HepG2 (cell line): ENCODE data around the gene PYY. TPM values are rescaled to one million over a fixed set of nuclear protein-coding genes. Genes with fewer than 3 reads are reported as not detected.
A peak's percentile ranks its signal among the peaks of the same experiment; 100 is the strongest.

Experiments
- ATF3 ChIP-seq: sonication (generic); formaldehyde crosslinking; IDR thresholded peaks from 2 replicates; pipeline ENCODE4 v1.4.0; 2020; ENCODE audit warnings: missing genetic modification reagents
- ERF ChIP-seq: IDR thresholded peaks from 2 replicates; pipeline ENCODE4 v1.6.1; 2018; ENCODE audit warnings: missing biosample characterization, missing genetic modification reagents
- GMEB2 ChIP-seq: IDR thresholded peaks from 2 replicates; pipeline ENCODE4 v1.6.1; 2016; ENCODE audit warnings: missing biosample characterization, missing genetic modification reagents, low read depth
- HOXA9 ChIP-seq: sonication (generic); formaldehyde crosslinking; IDR thresholded peaks from 2 replicates; pipeline ENCODE4 v1.8.1; 2022; ENCODE audit warnings: missing genetic modification reagents, mild to moderate bottlenecking, moderate library complexity, borderline replicate concordance
- KDM5A ChIP-seq: fragments of 200-600 bp; sonication (generic); IDR thresholded peaks from 2 replicates; pipeline ENCODE4 v1.7.0; 2018; ENCODE audit warnings: antibody characterized with exemption, mild to moderate bottlenecking, low read length, borderline replicate concordance
- LCORL ChIP-seq, 2 experiments: fragments of 450-650 bp in 1 of 2; sonication (generic) in 1 of 2; formaldehyde crosslinking in 1 of 2; IDR thresholded peaks; 2 replicates each; pipeline versions ENCODE4 v1.5.0 to v1.6.1; 2017 to 2020; ENCODE audit warnings: antibody characterized with exemption in 1 of 2, missing genetic modification reagents in 1 of 2
- MAZ ChIP-seq, 2 experiments: sonication (generic) in 1 of 2; formaldehyde crosslinking in 1 of 2; IDR thresholded peaks; 2 replicates each; pipeline versions ENCODE4 v1.5.0 to v1.6.1; 2012 to 2020; ENCODE audit warnings: low read depth in 2 of 2, mild to moderate bottlenecking in 2 of 2, borderline replicate concordance in 1 of 2, improper control_type of control experiment in 1 of 2, low read length in 1 of 2, missing genetic modification reagents in 1 of 2, moderate library complexity in 1 of 2
- PATZ1 ChIP-seq: sonication (generic); formaldehyde crosslinking; IDR thresholded peaks from 2 replicates; pipeline ENCODE4 v1.4.0; 2020; ENCODE audit warnings: missing genetic modification reagents
- SMC3 ChIP-seq: IDR thresholded peaks from 2 replicates; pipeline ENCODE4 v1.6.1; 2011; ENCODE audit warnings: low read length, improper control_type of control experiment
- SP4 ChIP-seq: sonication (generic); formaldehyde crosslinking; IDR thresholded peaks from 2 replicates; pipeline ENCODE4 v1.8.1; 2023; ENCODE audit warnings: mild to moderate bottlenecking, missing genetic modification reagents
- SUZ12 ChIP-seq: fragments of 150-350 bp; IDR thresholded peaks from 2 replicates; pipeline ENCODE4 v1.6.1; 2014; ENCODE audit warnings: low read depth, low read length
- ZNF3 ChIP-seq: IDR thresholded peaks from 2 replicates; pipeline ENCODE4 v1.7.0; 2017; ENCODE audit warnings: inconsistent platforms
- ZNF350 ChIP-seq: sonication (generic); formaldehyde crosslinking; IDR thresholded peaks from 2 replicates; pipeline ENCODE4 v1.4.0; 2020; ENCODE audit warnings: mild to moderate bottlenecking, low read depth, missing genetic modification reagents, borderline replicate concordance
- ZNF574 ChIP-seq: sonication (generic); formaldehyde crosslinking; IDR thresholded peaks from 2 replicates; pipeline ENCODE4 v1.4.0; 2020; ENCODE audit warnings: missing genetic modification reagents
- ZNF614 ChIP-seq: IDR thresholded peaks from 2 replicates; pipeline ENCODE4 v1.6.1; 2018; ENCODE audit warnings: missing biosample characterization, missing genetic modification reagents, inconsistent platforms, borderline replicate concordance
- ZNF839 ChIP-seq: sonication (generic); formaldehyde crosslinking; IDR thresholded peaks from 2 replicates; pipeline ENCODE4 v1.4.0; 2020; ENCODE audit warnings: missing genetic modification reagents, mild to moderate bottlenecking, borderline replicate concordance
- ZSCAN25 ChIP-seq: sonication (generic); formaldehyde crosslinking; IDR thresholded peaks from 2 replicates; pipeline ENCODE4 v1.8.0; 2022; ENCODE audit warnings: mild to moderate bottlenecking, missing genetic modification reagents
- polyA plus RNA-seq, 8 experiments: library from polyadenylated mRNA; depleted of rRNA in 3 of 8; stranded (reverse) in 7 of 8; unstranded in 1 of 8; fragments of >200 nt; fragmentation: Illumina TruSeq in 4 of 8; extraction: Trizol in 4 of 8; gene quantifications; 2 replicates each; pipeline versions ENCODE4 v1.2.1 to v1.2.3, GENCODE V29; 2011 to 2016; ENCODE audit warnings: low read depth in 4 of 8, missing spikeins in 1 of 8, mixed read lengths in 1 of 8; ENCODE audit not compliant: insufficient read depth in 1 of 8
- total RNA-seq, 5 experiments: library from RNA; depleted of rRNA; stranded (reverse); fragments of >200 nt; fragmentation: Illumina TruSeq; extraction: Trizol; gene quantifications; 2 replicates each; pipeline ENCODE4 v1.2.3, GENCODE V29; 2016; ENCODE audit warnings: low read depth in 1 of 5

PYY gene
- total and polyA plus RNA-seq, 2 of the 13 experiments (the other 11 are each of a cell fraction or from before 2014, with no cell fraction given): 0.25 TPM; not detected in 1

- TF ChIP-seq PATZ1 (CRISPR knock-in tag): peak; percentile 44; the same call in 1 of the 2 replicates
- TF ChIP-seq ZNF350: 0 out of 2 replicates have a peak, but pooled peaks have one; percentile 30
- TF ChIP-seq ATF3 (CRISPR knock-in tag): 0 out of 2 replicates have a peak, but pooled peaks have one; percentile 26
- TF ChIP-seq SUZ12: no peak
- no peak for TF ChIP-seq ZNF839
- 0 out of 2 replicates have a peak, but pooled peaks have one; percentile 37 for TF ChIP-seq ZNF614 (CRISPR knock-in tag)
- no peak for TF ChIP-seq MAZ (IDR thresholded peaks at IDR 0.05; ENCODE audit: borderline replicate concordance, low read depth, low read length)
- peak; percentile 55; the same call in 1 of the 2 replicates for TF ChIP-seq MAZ (CRISPR knock-in tag; IDR thresholded peaks at IDR 0.05; ENCODE audit: low read depth)
- peak; percentile 39; the same call in 1 of the 2 replicates for TF ChIP-seq ERF (CRISPR knock-in tag)
- TF ChIP-seq SMC3: peak; percentile 90
- no peak for TF ChIP-seq LCORL (IDR thresholded peaks at IDR 0.05)
- 0 out of 2 replicates have a peak, but pooled peaks have one; percentile 41 for TF ChIP-seq LCORL (CRISPR knock-in tag; IDR thresholded peaks at IDR 0.05)
- no peak for TF ChIP-seq GMEB2 (CRISPR knock-in tag)
- 0 out of 2 replicates have a peak, but pooled peaks have one; percentile 39 for TF ChIP-seq HOXA9 (CRISPR knock-in tag)
- peak; percentile 52; the same call in 1 of the 2 replicates for TF ChIP-seq SP4 (CRISPR knock-in tag)
- no peak for TF ChIP-seq ZNF574 (CRISPR knock-in tag)
- no peak for TF ChIP-seq KDM5A
- TF ChIP-seq ZSCAN25: no peak
- no peak for TF ChIP-seq ZNF3 (CRISPR knock-in tag)
Observed at GRCh38 chr17:43940630-43941029, 13.1 kb downstream of the PYY start (continued).
